Measurements from ENCODE around the gene LETM1.

GRCh38 chr4:1852904-1853623, 2.9 kb downstream of the LETM1 start:
- TF ChIP-seq CTCF (IDR thresholded peaks at IDR 0.05; ENCODE audit: extremely low read depth in 1 of 2, insufficient read depth in 1 of 2, low read depth in 1 of 2, low read length in 2 of 2): no peak
- TF ChIP-seq POLR2A (IDR thresholded peaks at IDR 0.05; ENCODE audit: low read depth, low read length): no peak
- TF ChIP-seq POLR2AphosphoS5 (IDR thresholded peaks at IDR 0.05; ENCODE audit: insufficient read depth, low read depth, low read length): no peak
- no peak for TF ChIP-seq MAX (IDR thresholded peaks at IDR 0.05; ENCODE audit: insufficient read depth, insufficient read length)

Measured in endothelial cell of umbilical vein (primary cell).